Tibial nerve (tissue), 4 donors: Measurements from ENCODE around the gene HS6ST1. TPM values are rescaled to one million over a fixed set of nuclear protein-coding genes. Genes with fewer than 3 reads are reported as not detected.
"Not testable (repeated sequence)": the region's sequence is repeated elsewhere in the genome, so short reads cannot be mapped to it uniquely, and the experiment has no call there.

ENCODE experiments used
- DNase-seq, 2 donors: peaks; one replicate each; pipeline ENCODE4 v3.0.0-alpha.2; 2019; ENCODE audit warnings: low spot score in 2 of 2
- H3K27ac ChIP-seq, 4 donors: fragments of 200-600 bp; sonication (generic) in 3 of 4; one replicate each; pipeline ENCODE4 v1.5.1; 2017 to 2019; ENCODE audit warnings: mild to moderate bottlenecking in 1 of 4
- H3K27me3 ChIP-seq, 2 donors: fragments of 200-600 bp; sonication (generic) in 1 of 2; one replicate each; pipeline versions ENCODE4 v1.5.1 to v1.6.0; 2017 to 2019
- H3K36me3 ChIP-seq, 3 donors: fragments of 200-600 bp; sonication (generic); one replicate each; pipeline ENCODE4 v1.5.1; 2018 to 2019
- H3K4me1 ChIP-seq, 4 donors: fragments of 200-600 bp; sonication (generic) in 3 of 4; one replicate each; pipeline ENCODE4 v1.5.1; 2017 to 2019
- H3K4me3 ChIP-seq, 4 donors: fragments of 200-600 bp; sonication (generic) in 3 of 4; one replicate each; pipeline ENCODE4 v1.5.1; 2017 to 2019; ENCODE audit warnings: mild to moderate bottlenecking in 1 of 4, moderate library complexity in 1 of 4
- H3K9me3 ChIP-seq, 4 donors: fragments of 200-600 bp; sonication (generic) in 3 of 4; one replicate each; pipeline ENCODE4 v1.5.1; 2017 to 2019
- CTCF ChIP-seq, 5 experiments: fragments of 200-600 bp in 3 of 5; fragments of 450-650 bp in 2 of 5; sonication (generic) in 3 of 5; IDR thresholded peaks; one replicate each; pipeline ENCODE4 v1.5.1; 2016 to 2019; ENCODE audit warnings: antibody characterized with exemption in 5 of 5, mild to moderate bottlenecking in 3 of 5, moderate library complexity in 2 of 5
- EP300 ChIP-seq, 2 donors: sonication (generic); formaldehyde crosslinking; IDR thresholded peaks; one replicate each; pipeline ENCODE4 v1.6.1; 2017; ENCODE audit warnings: antibody characterized with exemption in 2 of 2, mild to moderate bottlenecking in 1 of 2
- POLR2A ChIP-seq, 2 donors: fragments of 450-650 bp; IDR thresholded peaks; one replicate each; pipeline ENCODE4 v1.6.1; 2017; ENCODE audit warnings: antibody characterized with exemption in 2 of 2, mild to moderate bottlenecking in 2 of 2, moderate library complexity in 2 of 2
- WGBS, 2 donors: methylation state at CpG; one replicate each; pipeline ENCODE4 v1.1.5; 2018; 5-methylcytosine and 5-hydroxymethylcytosine counted together
- total RNA-seq, 4 donors: library from RNA; depleted of rRNA; stranded (reverse); fragments of >200 nt; gene quantifications; one replicate each; pipeline ENCODE4 v1.1.0, GENCODE V29; 2016

HS6ST1 gene
- total RNA-seq, 4 donors from 2014 or later: 21.6 to 51.6 (median 39.3) TPM

- not testable (repeated sequence) for H3K4me3 ChIP-seq, H3K27me3 ChIP-seq, H3K27ac ChIP-seq, H3K9me3 ChIP-seq, DNase-seq
- 45 to 52% methylated on average over 3 of the region's 9 CpGs for WGBS, 2 donors
- Histone ChIP-seq H3K4me1 (peaks cover 0 to 28% (median 12%) of the 10 kb centered on the region in 4 donors), H3K36me3 (peaks cover 0 to 33% (median 0%) of the 10 kb centered on the region in 3 donors)
Measured at GRCh38 chr2:128265608-128265993, 53.1 kb downstream of the HS6ST1 start.

- Histone ChIP-seq H3K9me3 (no peaks in the 10 kb centered on the region), H3K4me1 (peaks cover 0 to 26% (median 11%) of the 10 kb centered on the region in 4 donors), H3K27ac (no peak overlapping the region), H3K36me3 (peaks cover 0 to 33% (median 0%) of the 10 kb centered on the region in 3 donors), H3K4me3 (no peak overlapping the region), H3K27me3 (no peaks in the 10 kb centered on the region)
- DNase-seq: no peak
- TF ChIP-seq CTCF (IDR thresholded peaks at IDR 0.05): no peak
- WGBS, 2 donors: 80 to 84% methylated on average over 12 of the region's 12 CpGs
Measured at GRCh38 chr2:128264881-128265607, 53.6 kb downstream of the HS6ST1 start.

GRCh38 chr2:128263902-128264331, 54.8 kb downstream of the HS6ST1 start:
- DNase-seq: no peak
- TF ChIP-seq EP300 (IDR thresholded peaks at IDR 0.05): no peak
- no peak for TF ChIP-seq POLR2A (IDR thresholded peaks at IDR 0.05)
- no peak for TF ChIP-seq CTCF (IDR thresholded peaks at IDR 0.05)
- WGBS, 2 donors: 85 to 96% methylated on average over 9 of the region's 9 CpGs
- H3K4me1 ChIP-seq: peaks cover 0 to 20% (median 9%) of the 10 kb centered on the region in 4 donors
- no peak overlapping the region for H3K27ac ChIP-seq
- no peaks in the 10 kb centered on the region for H3K27me3 ChIP-seq
- H3K9me3 ChIP-seq: no peaks in the 10 kb centered on the region
- no peak overlapping the region for H3K4me3 ChIP-seq
- H3K36me3 ChIP-seq: peaks cover 0 to 24% (median 0%) of the 10 kb centered on the region in 3 donors

GRCh38 chr2:128262315-128263253, 56.1 kb downstream of the HS6ST1 start:
- WGBS, 2 donors: 91 to 97% methylated on average over 13 to 18 of the region's 20 CpGs
- Histone ChIP-seq H3K4me3 (no peak overlapping the region), H3K9me3 (no peaks in the 10 kb centered on the region), H3K36me3 (peaks cover 0 to 14% (median 0%) of the 10 kb centered on the region in 3 donors), H3K27me3 (no peaks in the 10 kb centered on the region), H3K27ac (no peak overlapping the region), H3K4me1 (peaks cover 0 to 20% (median 9%) of the 10 kb centered on the region in 4 donors)
- DNase-seq: no peak
- no peak for TF ChIP-seq CTCF (IDR thresholded peaks at IDR 0.05)
- TF ChIP-seq EP300 (IDR thresholded peaks at IDR 0.05): no peak
- no peak for TF ChIP-seq POLR2A (IDR thresholded peaks at IDR 0.05)

GRCh38 chr2:128261245-128262128, 57.2 kb downstream of the HS6ST1 start:
- Histone ChIP-seq H3K27ac (peak overlapping the region in 3 of 4 donors; percentile 58 to 92 (median 80)), H3K4me1 (peaks cover 0 to 20% (median 9%) of the 10 kb centered on the region in 4 donors), H3K4me3 (no peak overlapping the region), H3K36me3 (peaks cover 0 to 12% (median 0%) of the 10 kb centered on the region in 3 donors), H3K27me3 (no peaks in the 10 kb centered on the region), H3K9me3 (no peaks in the 10 kb centered on the region)
- no peak for DNase-seq
- 75 to 76% methylated on average over 24 to 26 of the region's 26 CpGs for WGBS, 2 donors
- TF ChIP-seq POLR2A (IDR thresholded peaks at IDR 0.05): no peak
- TF ChIP-seq CTCF (IDR thresholded peaks at IDR 0.05): no peak
- no peak for TF ChIP-seq EP300 (IDR thresholded peaks at IDR 0.05)
